ENCODE measurements around the gene PTGFRN. TPM values are rescaled to one million over a fixed set of nuclear protein-coding genes. Genes with fewer than 3 reads are reported as not detected.

Gene PTGFRN
- polyA plus RNA-seq, 4 donors: 31.1 to 68.1 (median 52.9) TPM

GRCh38 chr1:116940814-116941599 is 31.3 kb downstream of the PTGFRN start:
- no peak for DNase-seq (ENCODE audit: low read depth in 4 of 4, low spot score in 2 of 4)

GRCh38 chr1:116941670-116942069 is 32.0 kb downstream of the PTGFRN start:
- DNase-seq (ENCODE audit: low read depth in 4 of 4, low spot score in 2 of 4): no peak

DNA sequence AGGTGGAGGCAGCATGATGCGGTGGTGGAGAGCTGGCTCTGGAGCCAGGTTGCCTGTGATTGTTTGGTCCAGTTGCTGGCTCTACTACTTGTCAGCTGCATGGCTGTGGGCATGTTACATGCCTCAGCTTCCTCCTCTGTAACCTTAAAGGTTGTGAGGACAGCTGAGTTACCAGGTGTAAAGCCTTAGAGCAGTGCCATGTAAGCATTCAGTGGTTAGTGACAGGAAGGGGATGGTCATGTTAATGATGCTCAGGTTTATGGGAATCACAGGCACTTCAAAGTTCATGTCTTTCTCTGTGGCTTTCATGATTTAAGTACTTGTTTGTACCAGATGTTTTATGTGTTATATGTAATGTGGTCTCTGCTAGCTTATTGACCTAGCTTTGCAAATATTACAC is 32.6 kb downstream of the PTGFRN start:
- no peak for DNase-seq (ENCODE audit: low read depth in 4 of 4, low spot score in 2 of 4)

GRCh38 chr1:116943438-116943837 is 33.7 kb downstream of the PTGFRN start:
- no peak for DNase-seq (ENCODE audit: low read depth in 4 of 4, low spot score in 2 of 4)

DNA sequence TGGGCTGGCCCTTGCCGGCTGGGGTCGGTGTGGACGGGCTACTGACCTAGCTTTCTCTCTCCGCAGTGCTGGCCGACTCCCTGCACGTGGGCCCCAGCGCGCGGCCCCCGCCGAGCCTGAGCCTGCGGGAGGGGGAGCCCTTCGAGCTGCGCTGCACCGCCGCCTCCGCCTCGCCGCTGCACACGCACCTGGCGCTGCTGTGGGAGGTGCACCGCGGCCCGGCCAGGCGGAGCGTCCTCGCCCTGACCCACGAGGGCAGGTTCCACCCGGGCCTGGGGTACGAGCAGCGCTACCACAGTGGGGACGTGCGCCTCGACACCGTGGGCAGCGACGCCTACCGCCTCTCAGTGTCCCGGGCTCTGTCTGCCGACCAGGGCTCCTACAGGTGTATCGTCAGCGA is 34.9 kb downstream of the PTGFRN start:
- DNase-seq (ENCODE audit: low read depth in 4 of 4, low spot score in 2 of 4): no peak

- no peak for DNase-seq (ENCODE audit: low read depth in 4 of 4, low spot score in 2 of 4)
Observed at GRCh38 chr1:116945421-116945820, 35.7 kb downstream of the PTGFRN start.

DNA sequence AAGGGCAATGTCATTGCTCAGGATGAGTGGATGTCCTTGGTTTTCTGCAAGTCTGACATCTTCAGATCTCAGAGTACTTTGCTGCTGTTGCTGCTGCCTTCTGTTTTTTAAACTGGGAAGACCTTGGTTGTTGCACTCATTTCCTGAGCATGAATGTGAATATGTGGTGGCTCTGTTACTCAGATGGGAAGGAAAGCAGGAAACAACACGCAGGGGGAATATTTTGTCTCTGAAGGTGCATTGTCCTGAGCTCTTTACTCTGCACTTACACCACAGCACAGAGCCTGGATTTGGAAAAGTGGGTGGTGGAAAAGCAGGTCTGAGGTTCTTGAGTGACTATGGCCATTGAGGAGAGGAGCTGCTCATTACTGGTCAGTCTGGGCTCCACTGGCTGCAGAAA is 36.3 kb downstream of the PTGFRN start:
- DNase-seq (ENCODE audit: low read depth in 4 of 4, low spot score in 2 of 4): no peak

- DNase-seq (ENCODE audit: low read depth in 4 of 4, low spot score in 2 of 4): no peak
Observed at GRCh38 chr1:116947092-116947860, 37.6 kb downstream of the PTGFRN start.

DNA sequence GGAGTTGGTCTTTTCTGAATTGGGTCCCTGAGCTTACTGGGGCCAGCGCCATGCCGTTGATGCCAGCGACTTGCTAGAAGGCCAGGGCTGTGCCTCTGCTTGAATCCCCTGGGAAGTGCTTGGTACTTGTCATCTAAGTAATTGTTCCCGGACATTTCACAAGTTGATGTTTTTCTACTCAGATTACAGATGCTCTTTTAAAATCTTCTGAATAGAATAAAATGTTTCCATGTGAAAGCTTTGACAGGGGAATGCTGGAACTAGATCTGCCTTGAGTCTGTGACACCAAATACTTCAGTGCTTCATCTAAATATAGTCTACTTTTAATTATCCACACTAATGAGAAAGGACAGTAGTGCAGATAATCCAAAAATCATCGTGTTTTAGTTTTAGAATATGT is 38.3 kb downstream of the PTGFRN start:
- DNase-seq (ENCODE audit: low read depth in 4 of 4, low spot score in 2 of 4): no peak

DNA sequence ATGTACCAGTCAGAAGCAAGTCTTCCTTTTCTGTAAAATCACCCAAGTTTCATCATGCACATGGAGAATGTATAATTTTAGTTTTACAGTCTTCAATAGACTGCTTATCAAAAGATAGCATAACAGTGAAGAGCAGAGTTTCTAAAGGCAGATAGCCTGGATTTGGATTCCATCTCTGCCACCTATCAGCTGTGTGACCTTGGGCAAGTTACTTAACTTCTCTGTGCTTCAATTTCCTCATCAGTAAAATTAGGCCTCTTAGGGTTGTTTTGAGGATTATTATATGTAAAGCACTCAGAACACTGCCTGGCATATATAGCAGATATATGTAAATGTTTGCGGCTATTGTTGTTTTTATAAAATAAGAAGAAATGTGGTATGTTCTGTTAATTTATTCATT is 38.9 kb downstream of the PTGFRN start:
- DNase-seq (ENCODE audit: low read depth in 4 of 4, low spot score in 2 of 4): no peak

GRCh38 chr1:116949213-116949985 is 39.7 kb downstream of the PTGFRN start:
- no peak for DNase-seq (ENCODE audit: low read depth in 4 of 4, low spot score in 2 of 4)

DNA sequence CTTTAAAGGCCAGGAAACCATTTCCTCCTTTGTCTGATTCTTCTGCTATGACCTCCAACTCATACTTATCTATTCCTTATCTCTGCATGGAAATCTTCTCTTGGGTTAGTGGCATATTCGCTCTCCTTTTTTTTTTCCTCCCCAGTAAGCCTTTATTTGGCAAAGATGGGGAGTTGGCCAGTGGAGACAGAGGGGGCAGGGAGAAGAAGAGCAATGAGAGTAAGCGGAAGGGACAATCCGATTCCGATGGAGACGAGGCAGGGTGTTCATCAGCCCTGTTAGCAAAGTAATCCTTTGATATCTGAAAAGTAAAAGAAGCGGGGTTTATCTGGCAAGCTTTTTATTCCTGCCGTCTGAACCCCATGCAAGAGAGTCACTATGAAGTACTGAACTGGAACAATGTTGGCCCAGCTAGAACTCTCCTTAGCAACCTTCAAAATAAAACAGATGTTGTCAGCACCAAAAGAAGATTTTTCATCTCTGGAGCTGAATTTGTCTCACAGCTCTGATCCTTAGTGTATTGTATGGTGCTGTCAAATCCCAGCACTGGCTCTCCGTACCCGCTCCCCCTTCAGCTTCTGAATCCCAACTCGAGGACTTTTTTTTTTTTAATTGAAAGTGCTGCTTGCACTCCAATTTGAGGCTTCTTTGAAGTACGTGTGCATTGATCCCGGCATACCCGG is 40.9 kb downstream of the PTGFRN start:
- DNase-seq (ENCODE audit: low read depth in 4 of 4, low spot score in 2 of 4): no peak

GRCh38 chr1:116951200-116951935 is 41.7 kb downstream of the PTGFRN start:
- DNase-seq (ENCODE audit: low read depth in 4 of 4, low spot score in 2 of 4): no peak

DNA sequence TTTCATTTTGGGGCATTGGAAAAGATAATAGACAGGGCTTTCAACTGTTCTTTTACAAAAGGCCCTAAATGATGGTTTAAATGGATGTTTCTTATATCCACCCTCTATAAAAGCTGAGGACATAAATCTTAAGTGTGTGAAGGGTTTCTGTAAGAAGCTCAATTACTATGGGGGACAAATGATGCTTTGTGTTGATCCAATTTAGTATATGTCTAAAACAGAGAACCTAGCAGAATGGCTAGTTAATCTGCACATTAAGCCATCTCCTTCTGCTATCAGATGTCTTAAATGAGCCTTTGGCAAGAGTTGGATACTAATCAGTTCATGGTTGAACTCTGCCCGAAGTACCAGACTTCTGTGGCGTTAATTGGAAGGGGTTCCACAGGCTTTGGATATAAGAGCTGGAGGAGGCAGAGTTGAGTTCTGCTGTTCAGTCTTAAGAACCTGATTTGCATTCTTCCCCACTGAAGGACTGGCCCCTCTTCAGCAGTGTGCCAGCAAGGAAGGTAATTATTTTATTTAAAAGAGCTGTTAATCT is 43.1 kb downstream of the PTGFRN start:
- DNase-seq (ENCODE audit: low read depth in 4 of 4, low spot score in 2 of 4): no peak

DNA sequence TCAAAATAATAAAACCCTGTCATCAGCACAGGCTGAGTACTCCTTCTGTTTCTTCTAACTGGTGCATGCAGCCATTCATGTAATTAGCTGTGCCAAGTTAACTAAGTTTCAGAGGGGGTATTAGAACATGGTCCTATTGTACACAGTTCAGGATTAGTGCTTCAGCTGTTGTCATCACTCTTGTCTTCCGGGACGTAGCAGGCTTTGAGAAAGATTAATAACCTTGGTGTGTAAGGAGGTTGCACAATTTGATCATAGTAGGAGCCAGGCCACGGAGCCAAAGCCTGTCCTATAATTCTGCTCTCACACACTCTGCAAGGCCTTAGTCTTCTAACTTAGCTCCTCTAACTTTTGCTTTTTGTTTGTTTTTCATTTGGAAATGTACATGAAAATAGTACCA is 44.7 kb downstream of the PTGFRN start:
- DNase-seq (ENCODE audit: low read depth in 4 of 4, low spot score in 2 of 4): no peak

GRCh38 chr1:116956378-116956777 is 46.7 kb downstream of the PTGFRN start:
- DNase-seq (ENCODE audit: low read depth in 4 of 4, low spot score in 2 of 4): no peak

DNA sequence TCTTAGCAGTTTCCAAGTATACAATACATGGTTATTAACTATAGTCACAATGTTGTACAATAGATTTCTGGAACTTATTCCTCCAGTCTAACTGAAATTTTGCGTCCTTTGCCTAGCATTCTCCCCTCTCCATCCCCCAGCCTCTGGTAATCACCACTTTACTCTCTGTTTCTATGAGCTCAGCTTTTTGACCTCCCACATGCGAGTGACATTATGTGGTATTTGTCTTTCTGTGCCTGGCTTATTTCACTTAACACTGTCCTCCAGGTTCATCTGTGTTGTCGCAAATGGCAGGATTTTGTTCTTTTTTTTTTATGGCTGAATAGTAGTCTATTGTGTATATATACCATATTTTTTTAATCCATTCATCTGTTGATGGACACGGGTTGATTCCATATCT is 47.9 kb downstream of the PTGFRN start:
- DNase-seq (ENCODE audit: low read depth in 4 of 4, low spot score in 2 of 4): no peak

DNA sequence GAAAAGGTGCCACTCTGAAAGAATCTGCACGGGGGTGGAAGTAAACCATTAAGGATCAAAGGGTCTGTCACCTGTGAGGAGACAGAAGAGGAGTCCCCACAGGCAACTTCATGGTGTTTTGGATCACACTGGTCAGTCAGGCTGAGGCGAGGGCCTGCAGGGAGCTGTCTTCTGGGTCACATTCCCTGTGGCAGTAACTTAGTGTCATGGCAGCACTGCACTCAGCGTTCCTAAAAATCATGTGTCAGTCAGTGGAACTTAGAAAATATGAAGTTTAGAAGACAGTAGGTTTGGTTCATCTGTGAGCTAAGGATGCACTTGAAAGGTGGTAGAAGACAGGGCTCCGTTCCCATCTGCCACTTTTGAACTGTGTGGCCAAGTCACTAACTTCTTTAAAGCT is 48.4 kb downstream of the PTGFRN start:
- DNase-seq (ENCODE audit: low read depth in 4 of 4, low spot score in 2 of 4): no peak

- no peak for DNase-seq (ENCODE audit: low read depth in 4 of 4, low spot score in 2 of 4)
Observed at GRCh38 chr1:116958977-116959376, 49.3 kb downstream of the PTGFRN start.

DNA sequence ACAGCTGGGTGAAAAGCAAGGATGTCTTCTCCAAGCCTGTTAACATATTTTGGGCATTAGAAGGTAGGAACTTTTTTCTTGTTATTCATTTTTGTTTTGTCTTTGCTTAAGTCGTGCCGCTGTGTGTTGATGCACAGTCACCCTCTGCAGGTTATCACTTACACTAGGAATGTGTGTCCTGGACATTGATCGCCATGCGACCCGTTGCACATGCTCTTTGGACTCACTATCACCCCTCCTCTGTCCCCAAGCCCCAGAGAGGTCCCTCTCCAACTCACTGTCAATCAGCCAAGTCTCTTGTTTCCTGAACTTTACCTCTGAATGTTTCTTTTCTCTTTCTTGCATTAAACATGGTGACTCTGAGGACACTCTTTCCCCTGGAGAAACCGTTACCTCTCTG is 51.9 kb downstream of the PTGFRN start:
- no peak for DNase-seq (ENCODE audit: low read depth in 4 of 4, low spot score in 2 of 4)
